H9 (cell line): ENCODE results near the gene EBP. TPM values are rescaled to one million over a fixed set of nuclear protein-coding genes. Genes with fewer than 3 reads are reported as not detected.

ENCODE experiments used
- DNase-seq: peaks from one replicate; pipeline ENCODE4 v3.0.0-alpha.2; 2017
- H2AFZ ChIP-seq: one replicate; pipeline ENCODE4 v1.6.1; 2013; ENCODE audit warnings: mild to moderate bottlenecking, low read length, control low read depth, moderate library complexity
- H2AK5ac ChIP-seq: 2 replicates; pipeline ENCODE4 v1.6.1; 2013; ENCODE audit warnings: low read length, control low read depth, mixed read lengths; ENCODE audit not compliant: insufficient read length
- H2BK120ac ChIP-seq: one replicate; pipeline ENCODE4 v1.6.1; 2013; ENCODE audit warnings: low read depth, mild to moderate bottlenecking, low read length, control low read depth, inconsistent platforms; ENCODE audit not compliant: poor library complexity, severe bottlenecking
- H2BK12ac ChIP-seq: 2 replicates; pipeline ENCODE4 v1.6.1; 2013; ENCODE audit warnings: low read length, control low read depth, mixed read lengths, low read depth; ENCODE audit not compliant: insufficient read length
- H2BK15ac ChIP-seq: 2 replicates; pipeline ENCODE4 v1.6.1; 2013; ENCODE audit warnings: low read depth, low read length, control low read depth
- H2BK20ac ChIP-seq: one replicate; pipeline ENCODE4 v1.6.1; 2013; ENCODE audit warnings: low read depth, mild to moderate bottlenecking, low read length, control low read depth, inconsistent platforms; ENCODE audit not compliant: poor library complexity, severe bottlenecking
- H2BK5ac ChIP-seq: 2 replicates; pipeline ENCODE4 v1.6.1; 2013; ENCODE audit warnings: low read length, control low read depth, mixed read lengths; ENCODE audit not compliant: insufficient read length
- H3K14ac ChIP-seq: 2 replicates; pipeline ENCODE4 v1.6.1; 2013; ENCODE audit warnings: low read length, control low read depth; ENCODE audit not compliant: insufficient read depth
- H3K18ac ChIP-seq: 2 replicates; pipeline ENCODE4 v1.6.1; 2013; ENCODE audit warnings: low read depth, mild to moderate bottlenecking, mixed read lengths, low read length, control low read depth; ENCODE audit not compliant: insufficient read length
- H3K23ac ChIP-seq: 2 replicates; pipeline ENCODE4 v1.6.1; 2013; ENCODE audit warnings: low read length, control low read depth, mixed read lengths, low read depth; ENCODE audit not compliant: insufficient read length
- H3K23me2 ChIP-seq: 2 replicates; pipeline ENCODE4 v1.6.1; 2013; ENCODE audit warnings: low read depth, mild to moderate bottlenecking, mixed read lengths, low read length, control low read depth; ENCODE audit not compliant: insufficient read length, poor library complexity, severe bottlenecking
- H3K27ac ChIP-seq: 2 replicates; pipeline ENCODE4 v1.5.1; 2013; ENCODE audit warnings: low read length, control low read depth, mixed read lengths, low read depth; ENCODE audit not compliant: insufficient read length
- H3K27me3 ChIP-seq: 2 replicates; pipeline ENCODE4 v1.6.1; 2013; ENCODE audit warnings: low read length, control low read depth, inconsistent platforms; ENCODE audit not compliant: insufficient read depth
- H3K4ac ChIP-seq: 2 replicates; pipeline ENCODE4 v1.6.1; 2013; ENCODE audit warnings: low read depth, mild to moderate bottlenecking, control low read depth, inconsistent platforms, low read length, moderate library complexity
- H3K4me1 ChIP-seq: 2 replicates; pipeline ENCODE4 v1.6.1; 2013; ENCODE audit warnings: low read length, control low read depth, inconsistent platforms; ENCODE audit not compliant: insufficient read depth
- H3K4me2 ChIP-seq: 2 replicates; pipeline ENCODE4 v1.6.1; 2013; ENCODE audit warnings: low read length, control low read depth, mixed read lengths; ENCODE audit not compliant: insufficient read length, insufficient read depth
- H3K56ac ChIP-seq: 2 replicates; pipeline ENCODE4 v1.6.1; 2013; ENCODE audit warnings: low read depth, mild to moderate bottlenecking, mixed read lengths, low read length, control low read depth; ENCODE audit not compliant: insufficient read length
- H3K79me1 ChIP-seq: 2 replicates; pipeline ENCODE4 v1.6.1; 2013; ENCODE audit warnings: low read depth, mild to moderate bottlenecking, moderate library complexity, low read length, control low read depth, inconsistent platforms; ENCODE audit not compliant: insufficient read depth, poor library complexity, severe bottlenecking
- H3K79me2 ChIP-seq: 2 replicates; pipeline ENCODE4 v1.6.1; 2013; ENCODE audit warnings: low read length, control low read depth, inconsistent platforms; ENCODE audit not compliant: insufficient read depth
- H3K9ac ChIP-seq: 2 replicates; pipeline ENCODE4 v1.6.1; 2013; ENCODE audit warnings: low read length, control low read depth, mixed read lengths; ENCODE audit not compliant: insufficient read length; ENCODE audit errors: extremely low read depth
- H3K9me3 ChIP-seq: one replicate; pipeline ENCODE4 v1.6.1; 2013; ENCODE audit warnings: low read depth, low read length, inconsistent platforms; ENCODE audit not compliant: control insufficient read depth
- H3T11ph ChIP-seq: one replicate; pipeline ENCODE4 v1.6.1; 2013; ENCODE audit warnings: mild to moderate bottlenecking, low read length, control low read depth, inconsistent platforms
- H4K20me1 ChIP-seq: one replicate; pipeline ENCODE4 v1.6.1; 2013; ENCODE audit not compliant: control insufficient read depth, insufficient read length, insufficient read depth
- H4K5ac ChIP-seq: 2 replicates; pipeline ENCODE4 v1.6.1; 2013; ENCODE audit warnings: low read depth, mild to moderate bottlenecking, mixed read lengths, low read length, control low read depth; ENCODE audit not compliant: insufficient read length
- H4K8ac ChIP-seq: replicated peaks from 2 replicates; pipeline ENCODE4 v1.6.1; 2013; ENCODE audit warnings: low read length, control low read depth, mixed read lengths, low read depth; ENCODE audit not compliant: insufficient read length
- H4K91ac ChIP-seq: 2 replicates; pipeline ENCODE4 v1.6.1; 2013; ENCODE audit warnings: low read depth, mild to moderate bottlenecking, moderate library complexity, mixed read lengths, low read length, control low read depth; ENCODE audit not compliant: insufficient read length
- H3K27ac Mint-ChIP-seq, 3 experiments: 2 replicates in 2 of 3; 3 replicates in 1 of 3; pipeline ENCODE4 v1.8.0; 2020 to 2021; ENCODE audit warnings: mixed read lengths in 3 of 3, mild to moderate bottlenecking in 1 of 3, moderate library complexity in 1 of 3
- H3K27me3 Mint-ChIP-seq: 2 replicates; pipeline ENCODE4 v1.8.0; 2021; ENCODE audit warnings: low read depth, mild to moderate bottlenecking, moderate library complexity, mixed read lengths
- H3K36me3 Mint-ChIP-seq, 3 experiments: 2 replicates in 2 of 3; 3 replicates in 1 of 3; pipeline ENCODE4 v1.8.0; 2020 to 2021; ENCODE audit warnings: low read depth in 3 of 3, mixed read lengths in 3 of 3; ENCODE audit not compliant: insufficient read depth in 1 of 3
- H3K4me1 Mint-ChIP-seq, 2 experiments: 2 replicates each; pipeline ENCODE4 v1.8.0; 2020; ENCODE audit warnings: mixed read lengths in 2 of 2
- H3K4me3 Mint-ChIP-seq, 2 experiments: 2 replicates in 1 of 2; 3 replicates in 1 of 2; pipeline ENCODE4 v1.8.0; 2020 to 2021; ENCODE audit warnings: mild to moderate bottlenecking in 2 of 2, mixed read lengths in 2 of 2, moderate library complexity in 1 of 2
- H3K9me3 Mint-ChIP-seq, 2 experiments: 2 replicates in 1 of 2; 3 replicates in 1 of 2; pipeline ENCODE4 v1.8.0; 2020; ENCODE audit warnings: mild to moderate bottlenecking in 2 of 2, mixed read lengths in 2 of 2, moderate library complexity in 1 of 2
- WGBS: extraction: QIAGEN DNeasy Blood & Tissue Kit; methylation state at CpG from one replicate; pipeline ENCODE4 v1.1.7; 2013; ENCODE audit warnings: missing lambda C conversion rate, low lambda C conversion rate, mixed read lengths; ENCODE audit not compliant: insufficient read length; ENCODE audit errors: extremely low coverage; 5-methylcytosine and 5-hydroxymethylcytosine counted together
- total RNA-seq: library from RNA; stranded (reverse); gene quantifications from 2 replicates; pipeline ENCODE4 v1.2.1, GENCODE V29; 2021
- TF ChIP-seq, protein P1 (sequence below): fragments of 200-600 bp; sonication (generic); conservative IDR thresholded peaks from 3 replicates; pipeline ENCODE4 v1.8.0; 2021; ENCODE audit warnings: antibody characterized with exemption, mild to moderate bottlenecking

Gene EBP
- total RNA-seq, 1 experiment from 2014 or later, result 117 TPM

DNA sequence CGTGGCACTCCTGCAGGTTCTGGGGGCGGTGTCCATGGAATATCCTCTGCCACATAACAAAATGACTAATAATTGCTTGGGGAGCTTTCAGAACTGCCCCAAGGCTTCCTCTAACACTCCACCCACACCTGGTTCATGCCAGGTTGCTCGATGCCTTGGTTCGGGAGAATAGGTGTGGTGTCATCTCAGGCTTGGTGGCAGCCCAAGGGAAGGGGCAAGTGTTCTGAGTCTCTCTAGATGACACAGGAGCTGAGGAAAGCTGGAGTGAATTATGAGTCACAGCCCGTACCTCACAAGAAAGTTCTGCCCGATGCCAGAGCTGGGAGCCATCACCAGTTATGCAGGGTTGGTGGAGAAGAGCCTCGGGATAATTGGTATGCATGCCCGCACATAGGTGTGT, 30.9 kb upstream of the EBP start:
- no peaks in the 10 kb centered on the region for H4K20me1 ChIP-seq
- no peaks in the 10 kb centered on the region for H3K4me1 ChIP-seq
- WGBS, result no CpG with 5 or more reads among the region's 8 CpGs
- H2BK15ac ChIP-seq, result no peak overlapping the region
- no peak overlapping the region for H2BK20ac ChIP-seq
- H3K9ac ChIP-seq, result no peak overlapping the region
- no peak overlapping the region for H3K23ac ChIP-seq
- H3K4ac ChIP-seq, result no peak overlapping the region
- no peak overlapping the region for H4K91ac ChIP-seq
- H3K18ac ChIP-seq, result no peak overlapping the region
- peaks cover 65 to 69% of the 10 kb centered on the region in 2 experiments for H3K9me3 Mint-ChIP-seq
- no peak overlapping the region for H3K56ac ChIP-seq
- H3K36me3 Mint-ChIP-seq, result peaks cover 5 to 13% (median 10%) of the 10 kb centered on the region in 3 experiments
- DNase-seq, result no peak
- H2BK120ac ChIP-seq, result no peak overlapping the region
- no peak overlapping the region for H2AFZ ChIP-seq
- peaks cover 3% of the 10 kb centered on the region; the same call in 1 of the 2 replicates for H3K27me3 Mint-ChIP-seq
- H3K27me3 ChIP-seq, result no peaks in the 10 kb centered on the region
- TF ChIP-seq, protein P1, sequence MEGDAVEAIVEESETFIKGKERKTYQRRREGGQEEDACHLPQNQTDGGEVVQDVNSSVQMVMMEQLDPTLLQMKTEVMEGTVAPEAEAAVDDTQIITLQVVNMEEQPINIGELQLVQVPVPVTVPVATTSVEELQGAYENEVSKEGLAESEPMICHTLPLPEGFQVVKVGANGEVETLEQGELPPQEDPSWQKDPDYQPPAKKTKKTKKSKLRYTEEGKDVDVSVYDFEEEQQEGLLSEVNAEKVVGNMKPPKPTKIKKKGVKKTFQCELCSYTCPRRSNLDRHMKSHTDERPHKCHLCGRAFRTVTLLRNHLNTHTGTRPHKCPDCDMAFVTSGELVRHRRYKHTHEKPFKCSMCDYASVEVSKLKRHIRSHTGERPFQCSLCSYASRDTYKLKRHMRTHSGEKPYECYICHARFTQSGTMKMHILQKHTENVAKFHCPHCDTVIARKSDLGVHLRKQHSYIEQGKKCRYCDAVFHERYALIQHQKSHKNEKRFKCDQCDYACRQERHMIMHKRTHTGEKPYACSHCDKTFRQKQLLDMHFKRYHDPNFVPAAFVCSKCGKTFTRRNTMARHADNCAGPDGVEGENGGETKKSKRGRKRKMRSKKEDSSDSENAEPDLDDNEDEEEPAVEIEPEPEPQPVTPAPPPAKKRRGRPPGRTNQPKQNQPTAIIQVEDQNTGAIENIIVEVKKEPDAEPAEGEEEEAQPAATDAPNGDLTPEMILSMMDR, result no peak
- H3K4me1 Mint-ChIP-seq, result 0 out of 4 replicates have a peak, but pooled peaks cover 0 to 2% of the 10 kb centered on the region in 2 experiments
- H3K9me3 ChIP-seq, result peaks cover 41% of the 10 kb centered on the region
- no peaks in the 10 kb centered on the region for H3K79me1 ChIP-seq
- no peak overlapping the region for H2AK5ac ChIP-seq
- no peak overlapping the region for H2BK5ac ChIP-seq
- H2BK12ac ChIP-seq, result no peak overlapping the region
- no peaks in the 10 kb centered on the region for H3K79me2 ChIP-seq
- no peak overlapping the region for H4K8ac ChIP-seq
- H3K27ac Mint-ChIP-seq, result no peak overlapping the region
- H3K4me2 ChIP-seq, result no peak overlapping the region
- no peak overlapping the region for H3K27ac ChIP-seq
- no peak overlapping the region for H4K5ac ChIP-seq
- H3T11ph ChIP-seq, result no peak overlapping the region
- no peak overlapping the region for H3K14ac ChIP-seq
- H3K23me2 ChIP-seq, result no peaks in the 10 kb centered on the region
- no peak overlapping the region for H3K4me3 Mint-ChIP-seq
